Endothelial cell (in vitro differentiated cells): ENCODE data around the gene SLC7A5. TPM values are rescaled to one million over a fixed set of nuclear protein-coding genes. Genes with fewer than 3 reads are reported as not detected.
"Not testable (repeated sequence)": the region's sequence is repeated elsewhere in the genome, so short reads cannot be mapped to it uniquely, and the experiment has no call there.

ENCODE experiments used
- DNase-seq: peaks from one replicate; pipeline ENCODE4 v3.0.0; 2021; ENCODE audit warnings: low spot score
- H3K27ac Mint-ChIP-seq: one replicate; pipeline ENCODE4 v1.8.0; 2021; ENCODE audit warnings: mixed read lengths, inconsistent platforms; ENCODE audit not compliant: unreplicated experiment
- H3K27me3 Mint-ChIP-seq: one replicate; pipeline ENCODE4 v1.8.0; 2021; ENCODE audit warnings: mild to moderate bottlenecking, moderate library complexity, mixed read lengths, inconsistent platforms; ENCODE audit not compliant: unreplicated experiment
- H3K36me3 Mint-ChIP-seq: one replicate; pipeline ENCODE4 v1.8.0; 2021; ENCODE audit warnings: mild to moderate bottlenecking, low read depth, mixed read lengths, inconsistent platforms; ENCODE audit not compliant: unreplicated experiment
- H3K4me1 Mint-ChIP-seq: one replicate; pipeline ENCODE4 v1.8.0; 2021; ENCODE audit warnings: mild to moderate bottlenecking, mixed read lengths, inconsistent platforms; ENCODE audit not compliant: unreplicated experiment
- H3K4me3 Mint-ChIP-seq: one replicate; pipeline ENCODE4 v1.8.0; 2021; ENCODE audit warnings: mild to moderate bottlenecking, mixed read lengths, inconsistent platforms; ENCODE audit not compliant: unreplicated experiment
- H3K9me3 Mint-ChIP-seq: one replicate; pipeline ENCODE4 v1.8.0; 2021; ENCODE audit warnings: mixed read lengths, inconsistent platforms; ENCODE audit not compliant: unreplicated experiment
- CTCF ChIP-seq: fragments of 200-600 bp; sonication (generic); IDR thresholded peaks from one replicate; pipeline ENCODE4 v1.5.0; 2021; ENCODE audit warnings: antibody characterized with exemption; ENCODE audit not compliant: unreplicated experiment
- total RNA-seq: library from RNA; stranded (reverse); fragmentation: NEBNext Ultra II Directional; extraction: Animal tissue kit (Norgen Biotek cat#: 25700); gene quantifications from one replicate; pipeline ENCODE4 v1.2.1, GENCODE V29; 2021; ENCODE audit not compliant: unreplicated experiment

Gene SLC7A5
- total RNA-seq, 1 donor from 2014 or later: 18.8 TPM

DNA sequence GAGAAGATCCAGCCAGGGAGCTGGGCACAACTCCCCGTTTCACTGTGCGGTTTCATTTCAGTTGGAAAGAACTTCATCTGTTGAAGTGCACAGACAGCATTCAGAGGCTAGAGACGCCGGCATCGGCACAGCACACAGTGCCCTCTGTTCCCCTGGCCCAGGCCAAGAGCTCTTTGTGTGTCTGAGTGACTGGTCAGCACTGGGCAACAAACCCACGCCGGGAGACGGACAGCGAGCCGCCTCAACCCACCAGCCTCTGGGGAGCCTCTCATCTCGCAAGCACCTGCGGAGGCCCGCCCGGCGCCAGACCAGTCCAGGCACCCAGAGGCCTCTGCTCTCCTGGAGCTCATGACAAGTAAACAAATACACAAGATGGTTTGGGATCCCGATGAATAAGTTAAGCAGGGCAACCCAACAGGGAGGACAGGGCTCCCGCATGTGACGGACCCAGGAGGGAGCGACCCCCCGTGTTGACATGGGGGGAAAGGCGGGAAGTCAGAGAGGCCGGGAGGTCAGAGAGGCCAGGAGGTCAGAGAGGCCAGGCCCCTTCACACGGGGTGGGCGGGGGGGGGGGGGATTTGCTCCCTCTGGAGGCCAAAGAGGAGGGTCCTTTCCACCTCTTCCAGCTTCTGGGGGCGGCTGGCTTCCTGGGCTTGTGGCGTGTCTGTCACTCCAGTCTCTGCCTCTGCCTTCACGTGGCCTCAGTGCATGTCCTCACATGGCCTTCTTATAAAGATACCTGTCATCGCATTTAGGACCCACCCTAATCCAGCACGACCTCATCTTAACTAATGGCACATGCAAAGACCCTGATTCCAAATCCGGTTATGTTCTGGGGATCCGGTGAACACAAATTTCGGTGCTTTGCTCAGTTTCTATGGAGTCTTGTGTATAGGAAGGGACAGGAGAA is 77.8 kb downstream of the SLC7A5 start:
- TF ChIP-seq CTCF: no peak
- H3K27ac Mint-ChIP-seq: no peak overlapping the region
- H3K4me1 Mint-ChIP-seq: no peaks in the 10 kb centered on the region
- H3K36me3 Mint-ChIP-seq: no peaks in the 10 kb centered on the region
- no peaks in the 10 kb centered on the region for H3K9me3 Mint-ChIP-seq
- peaks cover 8% of the 10 kb centered on the region for H3K27me3 Mint-ChIP-seq
- DNase-seq: no peak
- H3K4me3 Mint-ChIP-seq: no peak overlapping the region

- Mint-ChIP-seq H3K9me3 (no peaks in the 10 kb centered on the region), H3K4me3 (no peak overlapping the region)
- no peak for DNase-seq
Observed at GRCh38 chr16:87790292-87791100, 78.8 kb downstream of the SLC7A5 start.

DNA sequence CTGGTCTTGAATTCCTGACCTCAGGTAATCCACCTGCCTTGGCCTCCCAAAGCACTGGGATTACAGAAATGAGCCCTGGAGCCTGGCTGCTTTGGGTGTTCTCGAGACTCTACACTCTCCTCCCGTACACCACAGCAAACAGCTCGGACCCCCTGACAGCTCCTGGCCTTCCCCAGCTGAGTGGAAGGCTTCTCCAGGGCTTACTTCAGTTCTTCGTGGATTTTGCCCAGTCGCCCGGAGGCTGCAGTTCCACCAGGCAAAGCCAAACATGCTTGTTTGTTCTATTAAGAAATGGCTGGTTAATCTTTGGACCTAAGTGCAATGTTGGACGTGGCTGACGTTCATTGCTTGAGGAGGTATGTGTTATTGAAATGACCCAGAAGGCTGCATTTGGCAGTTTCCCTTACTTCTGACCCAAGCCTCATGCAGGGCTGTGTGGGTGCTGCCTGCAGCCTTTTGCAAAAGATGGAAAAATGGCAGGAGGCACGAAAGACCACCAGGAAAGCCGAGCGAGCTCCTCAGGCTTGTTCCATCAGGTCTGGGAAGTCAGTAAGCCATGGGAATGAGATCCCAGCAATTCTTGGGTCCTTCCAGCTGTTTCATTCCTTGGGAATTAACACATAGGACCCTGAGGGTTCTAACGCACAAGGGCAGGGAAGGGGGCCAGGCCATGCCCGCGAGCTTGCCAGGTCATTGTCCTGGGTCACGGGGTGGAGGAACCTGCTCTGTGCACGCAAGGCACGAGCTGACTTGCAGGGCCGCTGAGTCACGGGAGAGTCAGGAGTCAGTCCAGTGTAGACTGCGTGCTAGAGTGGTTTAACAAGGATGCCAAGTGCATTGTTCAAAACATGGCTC is 79.6 kb downstream of the SLC7A5 start:
- no peaks in the 10 kb centered on the region for H3K9me3 Mint-ChIP-seq
- H3K4me1 Mint-ChIP-seq: no peaks in the 10 kb centered on the region
- TF ChIP-seq CTCF: no peak
- H3K27me3 Mint-ChIP-seq: peaks cover 8% of the 10 kb centered on the region
- no peak for DNase-seq
- no peaks in the 10 kb centered on the region for H3K36me3 Mint-ChIP-seq
- no peak overlapping the region for H3K27ac Mint-ChIP-seq
- no peak overlapping the region for H3K4me3 Mint-ChIP-seq

More at GRCh38 chr16:87790292-87791100, 78.8 kb downstream of the SLC7A5 start:
- Mint-ChIP-seq H3K36me3 (no peaks in the 10 kb centered on the region), H3K27ac (no peak overlapping the region), H3K4me1 (no peaks in the 10 kb centered on the region), H3K27me3 (peaks cover 7% of the 10 kb centered on the region)
- no peak for TF ChIP-seq CTCF

GRCh38 chr16:87788730-87789436 is 80.4 kb downstream of the SLC7A5 start:
- not testable (repeated sequence) for H3K27me3 Mint-ChIP-seq, DNase-seq, H3K4me3 Mint-ChIP-seq, H3K36me3 Mint-ChIP-seq, H3K4me1 Mint-ChIP-seq, H3K9me3 Mint-ChIP-seq, H3K27ac Mint-ChIP-seq

GRCh38 chr16:87787451-87788091 is 81.7 kb downstream of the SLC7A5 start:
- H3K4me3 Mint-ChIP-seq, H3K4me1 Mint-ChIP-seq, H3K9me3 Mint-ChIP-seq, DNase-seq, H3K27ac Mint-ChIP-seq, H3K36me3 Mint-ChIP-seq, H3K27me3 Mint-ChIP-seq: not testable (repeated sequence)
